ENCODE measurements around the gene MATCAP1.

Gene MATCAP1

DNA sequence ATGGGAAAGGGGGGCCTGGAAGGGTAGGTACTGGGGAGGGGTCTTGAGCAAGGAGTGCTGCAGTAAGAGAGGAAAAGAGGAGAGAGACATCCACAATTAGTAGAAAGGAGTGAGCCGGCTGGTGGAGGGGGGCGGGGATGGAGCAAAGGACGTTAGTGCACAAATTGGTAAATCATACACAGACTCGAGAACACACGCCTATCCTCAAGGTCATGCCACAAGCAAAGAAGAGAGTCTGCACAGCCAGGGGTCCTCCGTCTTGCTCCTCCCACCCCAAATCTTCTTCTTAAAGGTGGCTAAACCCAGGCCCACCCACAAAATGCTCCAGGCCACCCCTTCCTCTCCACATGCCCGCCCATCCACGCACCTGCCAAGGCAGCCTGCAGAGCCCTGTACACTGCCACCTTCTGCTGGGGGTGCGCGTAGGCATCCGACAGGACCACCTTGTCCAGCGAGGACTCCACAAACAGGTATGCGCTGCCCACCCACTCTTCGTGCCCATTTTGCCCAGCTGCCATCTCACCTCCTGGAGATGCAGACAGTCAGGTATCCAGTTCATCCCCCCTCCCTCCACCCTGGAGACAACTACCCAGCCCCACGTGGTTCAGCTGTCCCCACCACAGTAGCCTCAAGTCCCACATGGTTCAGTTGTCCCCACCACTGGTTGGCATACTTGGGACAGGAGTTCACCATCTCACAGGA, 27.5 kb downstream of the MATCAP1 start:
- DNase-seq (ENCODE audit: low spot score) = peak; percentile 31

- DNase-seq (ENCODE audit: low spot score) = peak; percentile 88
These were observed 28.2 kb downstream of the MATCAP1 start for GRCh38 chr16:67155295-67156142.

DNA sequence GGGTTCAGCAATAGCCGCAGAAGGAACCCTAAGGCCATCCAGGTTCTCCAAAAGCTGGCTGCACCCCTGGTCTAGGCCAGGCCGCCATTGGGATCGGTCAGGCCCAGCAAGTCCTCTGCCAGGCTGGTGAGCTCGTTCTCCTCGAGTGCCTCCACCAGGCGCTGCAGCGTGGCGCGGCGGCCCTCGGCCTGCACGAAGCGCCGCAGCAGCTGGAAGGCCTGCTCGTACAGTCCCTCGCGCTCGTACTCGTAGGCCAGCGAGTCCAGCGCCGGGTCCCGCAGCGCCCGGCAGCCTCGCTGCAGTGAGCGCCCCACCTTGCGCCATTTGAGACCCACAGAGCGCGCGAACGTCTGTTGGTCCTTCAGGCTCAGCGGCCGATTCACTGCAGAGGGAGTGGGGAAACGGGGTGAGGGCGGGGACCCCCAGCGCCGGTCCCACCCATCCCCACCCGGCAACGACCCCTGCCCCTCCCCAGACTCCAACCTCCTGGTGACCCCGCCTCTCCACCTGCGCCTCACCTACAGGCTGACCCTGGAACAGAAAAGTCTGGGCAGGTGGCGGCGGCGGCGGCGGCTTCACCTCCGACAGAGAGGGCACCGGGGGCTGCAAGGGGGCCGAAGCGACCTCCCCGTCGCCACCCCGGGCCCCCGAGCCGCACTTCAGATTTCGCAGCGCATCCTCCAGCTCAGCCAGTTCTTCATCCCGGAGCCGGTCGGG, 29.0 kb downstream of the MATCAP1 start:
- no peak for DNase-seq (ENCODE audit: low spot score)

- DNase-seq (ENCODE audit: low spot score) = no peak
These were observed 32.2 kb downstream of the MATCAP1 start for GRCh38 chr16:67151431-67152097.

DNA sequence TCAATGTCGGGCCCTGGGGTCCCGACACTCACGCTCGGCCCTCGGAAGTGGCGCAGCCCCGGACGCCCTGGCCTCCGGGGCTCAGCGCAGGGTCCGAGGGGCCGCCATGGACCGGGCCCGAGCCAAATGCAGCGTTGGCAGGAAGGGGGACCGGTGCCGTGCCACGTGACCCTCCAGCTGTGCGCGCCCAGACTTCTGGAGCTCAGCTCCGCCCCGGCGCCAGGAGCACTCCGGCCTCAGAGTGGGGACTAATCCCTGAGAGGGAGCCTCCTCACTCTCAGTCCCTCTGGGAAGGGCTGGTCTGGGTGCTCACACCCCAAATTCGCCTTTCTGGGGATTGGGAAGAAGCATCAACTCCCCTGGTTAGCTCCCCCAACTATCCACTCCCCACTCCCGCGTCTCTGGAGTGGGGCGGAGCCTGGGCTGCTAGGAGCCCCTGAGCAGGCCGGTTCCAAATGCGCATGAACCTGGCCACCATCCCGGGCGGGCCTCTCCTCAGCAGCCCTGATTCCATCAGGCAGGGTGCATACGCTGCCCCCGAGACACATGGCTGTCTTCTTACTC, 32.8 kb downstream of the MATCAP1 start, which contains the start of gene B3GNT9:
Gene B3GNT9, minus strand, starts transcription at position 166 of the 564 bp plus-strand sequence. CDS start 513 bp downstream, outside the sequence.
- no peak for DNase-seq (ENCODE audit: low spot score)

- no peak for DNase-seq (ENCODE audit: low spot score)
These were observed 33.5 kb downstream of the MATCAP1 start for GRCh38 chr16:67150047-67150832.

DNA sequence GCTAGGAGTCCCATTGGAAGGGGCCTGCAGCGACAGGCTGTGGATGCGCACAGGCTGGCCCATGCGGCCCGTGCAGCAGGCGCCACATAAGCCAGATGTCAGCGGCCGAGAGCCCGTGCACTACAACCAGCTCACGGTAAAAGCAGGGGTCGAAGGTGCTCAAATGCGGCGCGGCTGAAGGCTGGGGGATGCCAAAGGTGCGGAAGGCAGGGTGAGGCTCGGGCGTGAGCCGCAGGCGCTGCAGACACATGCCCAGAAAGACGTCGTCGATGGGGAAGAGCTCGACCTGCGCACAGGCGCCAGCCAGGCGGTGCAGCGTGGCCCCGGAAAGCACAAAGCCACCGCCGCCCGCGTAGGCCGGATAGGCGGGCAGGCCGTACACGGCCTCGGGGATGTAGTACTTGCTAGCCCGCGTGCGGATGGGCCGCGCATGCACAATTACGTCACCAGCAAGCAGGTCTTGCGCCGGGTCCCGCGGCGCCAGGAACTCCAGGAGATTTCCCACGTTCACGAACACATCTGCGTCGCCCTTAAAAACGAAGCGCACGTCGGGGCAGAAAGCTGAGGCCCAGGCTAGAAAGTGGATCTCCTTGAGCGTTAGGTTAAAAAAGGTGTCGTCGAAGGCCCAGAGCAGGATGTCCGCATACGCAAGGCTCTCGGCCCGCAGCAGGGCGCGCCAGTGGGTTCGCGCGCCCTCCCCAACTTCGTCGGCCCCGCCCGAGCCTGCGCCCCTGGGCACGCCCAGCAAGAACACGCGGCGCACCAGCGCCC, 34.3 kb downstream of the MATCAP1 start:
- no peak for DNase-seq (ENCODE audit: low spot score)

- no peak for DNase-seq (ENCODE audit: low spot score)
These were observed 35.0 kb downstream of the MATCAP1 start for GRCh38 chr16:67148656-67149275.

- DNase-seq (ENCODE audit: low spot score) = no peak
These were observed 35.5 kb downstream of the MATCAP1 start for GRCh38 chr16:67148221-67148620.

GRCh38 chr16:67147437-67148140, 36.2 kb downstream of the MATCAP1 start:
- DNase-seq (ENCODE audit: low spot score) = no peak

GRCh38 chr16:67146523-67147357, 37.0 kb downstream of the MATCAP1 start:
- DNase-seq (ENCODE audit: low spot score) = no peak

- DNase-seq (ENCODE audit: low spot score) = no peak
These were observed 38.0 kb downstream of the MATCAP1 start for GRCh38 chr16:67145746-67146145.

DNA sequence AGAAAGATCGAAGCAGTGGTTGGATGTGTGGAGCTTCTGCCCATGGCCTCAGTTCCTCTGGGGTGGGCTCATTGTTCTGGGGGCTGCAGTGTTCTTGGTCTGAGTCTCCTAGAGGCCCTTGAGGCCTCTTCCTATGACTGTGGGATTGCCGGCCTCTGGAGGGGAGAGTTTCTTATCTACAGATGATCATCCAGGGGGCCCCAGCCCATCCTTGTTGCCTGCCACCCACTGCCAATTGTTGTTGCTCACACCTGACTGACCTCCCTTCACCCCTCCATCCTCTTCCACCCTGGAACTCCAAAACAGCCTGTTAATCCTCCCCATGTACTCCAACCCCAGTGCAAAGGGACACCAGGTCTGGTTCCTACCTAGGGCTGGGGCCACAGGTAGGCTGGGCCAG, 38.8 kb downstream of the MATCAP1 start:
- no peak for DNase-seq (ENCODE audit: low spot score)

DNA sequence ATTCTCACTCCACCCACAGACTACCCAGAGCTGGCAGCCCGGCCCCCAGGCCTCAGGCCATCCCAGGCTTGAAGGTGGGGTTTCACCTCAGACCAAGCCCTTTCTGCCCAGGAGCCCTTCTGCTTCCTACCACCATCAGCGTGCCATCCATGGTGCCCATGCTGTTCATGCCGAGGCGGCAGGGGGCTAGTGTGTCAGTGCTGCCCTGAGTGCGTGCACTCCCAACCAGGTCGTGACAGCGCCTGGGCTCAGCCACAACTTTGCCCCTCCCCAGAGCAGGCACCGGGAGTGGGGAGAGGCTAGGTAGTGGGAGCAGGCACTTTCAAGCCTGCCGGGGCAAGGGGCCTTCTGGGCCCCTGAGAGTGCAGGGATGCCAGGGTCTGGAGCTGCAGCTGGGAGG, 41.4 kb downstream of the MATCAP1 start:
- no peak for DNase-seq (ENCODE audit: low spot score)

DNA sequence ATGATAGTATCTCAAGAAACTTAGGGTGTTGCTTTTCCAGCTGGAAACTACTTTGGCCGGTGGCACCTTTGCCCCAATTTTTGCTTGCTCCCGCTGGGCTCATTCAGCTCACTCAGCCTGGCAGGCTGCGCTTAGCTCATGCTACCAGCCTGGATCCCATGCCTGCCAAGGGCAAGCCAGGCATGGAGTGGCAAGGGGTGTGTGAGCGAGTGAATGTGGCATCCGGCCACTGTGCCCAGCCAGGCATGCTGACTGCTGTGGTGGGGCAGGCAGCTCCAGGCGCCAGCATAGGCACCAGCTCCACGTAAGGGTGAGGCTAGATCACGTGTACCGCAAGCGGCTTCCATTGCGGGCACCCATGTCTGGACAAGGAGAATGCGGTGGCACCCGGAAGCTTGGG, 42.4 kb downstream of the MATCAP1 start:
- DNase-seq (ENCODE audit: low spot score) = no peak

DNA sequence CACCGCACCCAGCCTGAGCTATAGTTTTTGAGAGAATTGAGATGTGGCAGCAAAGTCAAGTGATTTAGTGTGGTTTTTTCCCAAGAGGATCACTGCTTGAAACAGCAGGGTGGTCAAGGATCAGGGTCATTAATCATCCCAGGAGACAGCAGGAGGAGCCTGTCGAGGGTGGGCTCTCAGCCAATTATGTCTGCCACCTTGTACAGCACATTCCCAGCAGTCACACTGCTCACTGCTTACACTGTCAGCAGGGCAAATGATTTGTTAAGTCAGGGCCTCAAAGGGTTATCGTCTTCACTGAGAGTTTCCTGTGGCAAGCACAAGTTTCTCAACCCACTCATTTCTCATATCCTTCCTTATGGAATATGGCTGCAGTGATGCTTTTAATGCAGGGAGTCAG, 46.2 kb downstream of the MATCAP1 start:
- DNase-seq (ENCODE audit: low spot score) = no peak

DNA sequence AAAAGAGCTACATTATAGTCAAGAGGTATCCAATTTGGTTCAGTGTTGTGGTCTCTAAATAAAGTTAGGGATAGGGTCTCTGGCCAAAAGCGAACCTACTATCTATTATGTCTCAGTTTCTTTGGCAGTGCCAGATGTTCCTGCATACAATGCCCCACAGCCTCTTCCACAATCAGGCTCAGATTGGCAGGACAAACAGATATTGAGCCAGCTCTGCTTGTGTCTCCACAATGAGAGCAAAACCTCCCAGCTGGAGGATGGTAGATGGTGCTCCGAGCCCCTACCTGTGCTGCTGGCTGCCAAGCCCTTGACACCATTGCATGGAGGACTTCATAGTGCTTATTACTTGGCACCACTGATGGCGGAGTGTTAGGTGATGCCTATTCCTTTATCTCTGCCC, 54.3 kb downstream of the MATCAP1 start:
- no peak for DNase-seq (ENCODE audit: low spot score)

- DNase-seq (ENCODE audit: low spot score) = no peak
These were observed 54.9 kb downstream of the MATCAP1 start for GRCh38 chr16:67128887-67129286.

Measured in NAMALWA (cell line).